ENCODE results near the gene TEX22.

TEX22 gene

DNA sequence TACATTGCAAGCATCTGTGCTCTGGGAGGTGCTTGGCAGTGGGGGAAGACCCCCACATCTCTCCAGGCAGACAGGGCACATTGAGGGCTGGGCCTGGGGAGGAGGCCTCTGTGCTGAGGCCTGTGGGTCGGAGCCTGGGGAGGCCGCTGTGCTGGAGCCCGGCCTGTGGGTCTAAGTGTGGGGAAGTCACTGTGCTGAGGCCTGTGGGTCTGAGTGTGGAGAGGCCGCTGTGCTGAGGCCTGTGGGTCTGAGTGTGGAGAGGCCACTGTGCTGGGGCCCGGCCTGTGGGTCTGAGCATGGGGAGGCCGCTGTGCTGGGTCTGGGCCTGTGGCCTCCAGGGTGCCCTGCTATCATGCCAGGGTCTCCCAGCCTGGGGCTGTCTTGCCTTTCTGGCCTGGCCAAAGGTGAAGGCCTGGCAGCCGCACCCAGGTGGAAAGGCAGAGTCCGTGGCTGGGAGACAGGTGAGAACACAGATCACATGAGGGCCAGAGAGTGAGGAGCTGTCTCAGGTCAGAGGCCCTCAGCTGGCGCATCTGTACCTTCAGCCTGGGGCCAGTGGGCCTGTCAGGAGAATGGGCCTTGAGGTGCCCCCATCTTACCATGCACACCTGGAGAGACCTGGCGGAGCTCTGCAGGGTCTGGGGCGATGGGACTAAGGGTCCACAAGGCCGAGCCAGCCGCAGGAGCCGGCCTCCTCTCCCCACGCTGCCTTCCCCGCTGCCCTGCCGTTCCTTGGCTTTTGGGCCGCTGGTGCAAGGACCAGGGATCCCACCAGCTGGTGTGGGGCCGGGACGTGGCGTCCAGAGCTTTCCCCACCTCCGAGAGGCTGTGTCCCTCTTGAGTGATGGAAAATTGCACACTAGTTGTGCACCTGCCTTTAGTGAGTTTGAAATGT is 57.7 kb downstream of the TEX22 start:
- TF ChIP-seq, protein P1, sequence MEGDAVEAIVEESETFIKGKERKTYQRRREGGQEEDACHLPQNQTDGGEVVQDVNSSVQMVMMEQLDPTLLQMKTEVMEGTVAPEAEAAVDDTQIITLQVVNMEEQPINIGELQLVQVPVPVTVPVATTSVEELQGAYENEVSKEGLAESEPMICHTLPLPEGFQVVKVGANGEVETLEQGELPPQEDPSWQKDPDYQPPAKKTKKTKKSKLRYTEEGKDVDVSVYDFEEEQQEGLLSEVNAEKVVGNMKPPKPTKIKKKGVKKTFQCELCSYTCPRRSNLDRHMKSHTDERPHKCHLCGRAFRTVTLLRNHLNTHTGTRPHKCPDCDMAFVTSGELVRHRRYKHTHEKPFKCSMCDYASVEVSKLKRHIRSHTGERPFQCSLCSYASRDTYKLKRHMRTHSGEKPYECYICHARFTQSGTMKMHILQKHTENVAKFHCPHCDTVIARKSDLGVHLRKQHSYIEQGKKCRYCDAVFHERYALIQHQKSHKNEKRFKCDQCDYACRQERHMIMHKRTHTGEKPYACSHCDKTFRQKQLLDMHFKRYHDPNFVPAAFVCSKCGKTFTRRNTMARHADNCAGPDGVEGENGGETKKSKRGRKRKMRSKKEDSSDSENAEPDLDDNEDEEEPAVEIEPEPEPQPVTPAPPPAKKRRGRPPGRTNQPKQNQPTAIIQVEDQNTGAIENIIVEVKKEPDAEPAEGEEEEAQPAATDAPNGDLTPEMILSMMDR (IDR thresholded peaks at IDR 0.05; ENCODE audit: control insufficient read depth, insufficient read depth, low read depth, low read length, missing control alignments) = no peak
- no peak for DNase-seq (ENCODE audit: low read depth)
- no peak overlapping the region for H3K4me3 ChIP-seq (ENCODE audit: control insufficient read depth, low read depth, low read length)

DNA sequence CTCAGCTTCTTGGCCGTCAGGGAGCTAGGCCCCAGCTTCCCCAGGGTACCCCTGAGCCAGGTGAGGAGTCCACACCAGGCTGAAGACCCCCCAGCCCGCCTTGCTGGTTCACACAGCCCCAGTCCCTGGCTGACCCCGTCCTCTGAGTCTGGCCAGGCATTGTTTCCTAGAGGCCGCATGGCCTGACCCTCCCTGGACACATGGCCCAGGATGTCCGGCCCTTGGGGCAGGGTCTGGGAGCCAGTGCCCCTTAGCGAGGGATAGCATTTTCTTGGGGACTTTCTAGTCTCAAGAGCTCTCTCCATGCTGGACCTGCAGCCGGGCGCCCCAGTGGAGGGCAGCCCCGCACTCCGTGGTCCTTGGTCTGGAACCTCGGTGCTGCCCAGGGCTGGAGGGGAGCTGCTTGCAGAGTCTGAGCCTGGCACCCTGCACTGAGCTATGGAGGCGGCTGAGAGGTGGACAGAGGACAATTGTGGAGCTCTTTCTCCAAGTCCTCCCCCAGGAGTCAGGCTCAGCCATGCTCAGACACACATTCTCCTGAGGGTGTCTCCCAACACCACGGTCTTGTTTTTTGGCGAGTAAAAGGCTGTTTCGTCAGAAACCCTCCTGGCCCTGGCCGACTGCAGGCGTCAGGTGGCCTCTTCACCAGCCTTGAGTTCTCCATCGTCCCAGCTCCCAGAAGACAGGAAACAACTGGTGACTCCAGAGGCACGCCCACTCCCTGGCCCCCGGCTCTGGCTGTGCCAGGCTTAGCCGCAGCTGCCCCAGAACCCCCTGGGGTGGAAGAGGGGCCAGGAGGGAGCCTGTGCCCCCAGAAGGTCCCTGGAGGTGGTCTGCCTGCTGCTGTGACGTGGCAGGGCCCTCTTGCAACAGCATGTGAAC is 58.6 kb downstream of the TEX22 start:
- DNase-seq (ENCODE audit: low read depth) = no peak
- H3K4me3 ChIP-seq (ENCODE audit: control insufficient read depth, low read depth, low read length) = no peak overlapping the region
- TF ChIP-seq, protein P1 (IDR thresholded peaks at IDR 0.05; ENCODE audit: control insufficient read depth, insufficient read depth, low read depth, low read length, missing control alignments) = no peak

DNA sequence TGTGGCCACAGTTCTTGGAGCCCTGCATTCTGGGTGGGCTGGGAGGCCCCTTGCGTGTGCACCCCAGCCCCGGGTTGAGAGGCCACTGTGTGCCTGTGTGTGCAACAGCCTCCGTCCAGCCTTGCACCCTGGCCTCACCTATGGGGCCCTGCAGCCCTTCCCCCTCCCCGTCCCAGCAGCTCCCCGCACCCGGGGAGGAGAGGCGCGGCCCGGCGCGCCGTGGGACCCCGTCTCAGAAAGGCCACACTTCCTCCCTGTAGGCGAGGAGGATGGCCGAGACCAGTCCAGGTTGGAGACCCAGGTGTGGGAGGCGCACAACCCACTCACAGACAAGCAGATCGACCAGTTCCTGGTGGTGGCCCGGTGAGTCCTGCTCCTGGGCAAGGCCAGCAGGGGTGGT is 59.7 kb downstream of the TEX22 start:
- DNase-seq (ENCODE audit: low read depth) = no peak
- TF ChIP-seq, protein P1 (IDR thresholded peaks at IDR 0.05; ENCODE audit: control insufficient read depth, insufficient read depth, low read depth, low read length, missing control alignments) = no peak

DNA sequence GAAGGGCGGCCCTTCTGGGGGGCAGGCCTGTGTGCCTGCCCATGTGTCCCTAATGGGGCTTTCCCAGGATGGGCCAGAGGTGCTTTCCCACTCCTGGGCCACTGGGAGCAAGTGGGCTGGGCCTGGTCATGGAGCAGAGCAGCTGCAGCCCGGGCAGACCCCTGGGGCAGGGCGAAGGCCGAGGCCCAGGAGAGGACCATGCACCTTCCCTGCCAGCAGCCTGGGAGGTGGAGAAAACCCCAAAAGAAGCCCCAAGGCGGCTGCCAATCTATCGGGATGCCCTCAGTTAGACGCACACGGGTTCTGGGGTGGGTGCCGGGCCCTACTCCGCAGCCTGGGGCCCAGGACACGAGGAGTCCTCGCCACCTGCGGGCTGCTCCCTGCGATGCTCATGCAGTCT is 60.2 kb downstream of the TEX22 start:
- TF ChIP-seq, protein P1 (IDR thresholded peaks at IDR 0.05; ENCODE audit: control insufficient read depth, insufficient read depth, low read depth, low read length, missing control alignments) = no peak
- DNase-seq (ENCODE audit: low read depth) = no peak
- no peak overlapping the region for H3K4me3 ChIP-seq (ENCODE audit: control insufficient read depth, low read depth, low read length)

More for the DNA sequence above, 59.7 kb downstream of the TEX22 start:
- H3K4me3 ChIP-seq (ENCODE audit: control insufficient read depth, low read depth, low read length) = no peak overlapping the region

DNA sequence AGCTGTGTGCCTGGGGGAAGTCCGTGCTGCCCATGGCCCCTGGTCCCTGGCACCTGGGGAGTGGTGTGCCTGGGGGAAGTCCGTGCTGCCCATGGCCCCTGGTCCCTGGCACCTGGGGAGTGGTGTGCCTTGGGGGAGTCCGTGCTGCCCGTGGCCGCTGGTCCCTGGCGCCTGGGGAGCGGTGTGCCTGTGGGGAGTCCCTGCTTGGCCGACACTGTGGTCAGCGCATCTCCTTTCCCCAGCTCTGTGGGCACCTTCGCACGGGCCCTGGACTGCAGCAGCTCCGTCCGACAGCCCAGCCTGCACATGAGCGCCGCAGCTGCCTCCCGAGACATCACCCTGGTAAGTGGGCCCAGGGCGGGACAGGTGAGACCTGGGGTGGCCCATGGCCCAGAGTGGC is 61.8 kb downstream of the TEX22 start:
- TF ChIP-seq, protein P1 (IDR thresholded peaks at IDR 0.05; ENCODE audit: control insufficient read depth, insufficient read depth, low read depth, low read length, missing control alignments) = no peak
- no peak overlapping the region for H3K4me3 ChIP-seq (ENCODE audit: control insufficient read depth, low read depth, low read length)
- no peak for DNase-seq (ENCODE audit: low read depth)

DNA sequence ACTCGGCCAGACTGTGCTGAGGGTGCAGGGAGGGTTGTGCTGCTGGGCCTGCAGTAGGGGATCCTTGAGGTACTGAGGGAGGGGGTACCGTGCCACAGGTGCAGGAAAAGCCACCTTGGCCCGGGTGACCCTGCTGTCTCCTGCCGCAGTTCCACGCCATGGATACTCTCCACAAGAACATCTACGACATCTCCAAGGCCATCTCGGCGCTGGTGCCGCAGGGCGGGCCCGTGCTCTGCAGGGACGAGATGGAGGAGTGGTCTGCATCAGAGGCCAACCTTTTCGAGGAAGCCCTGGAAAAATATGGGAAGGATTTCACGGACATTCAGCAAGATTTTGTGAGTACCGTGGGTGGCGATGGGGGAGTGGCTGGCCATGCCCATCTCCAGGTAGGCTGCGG is 62.3 kb downstream of the TEX22 start:
- H3K4me3 ChIP-seq (ENCODE audit: control insufficient read depth, low read depth, low read length) = no peak overlapping the region
- TF ChIP-seq, protein P1 (IDR thresholded peaks at IDR 0.05; ENCODE audit: control insufficient read depth, insufficient read depth, low read depth, low read length, missing control alignments) = no peak
- DNase-seq (ENCODE audit: low read depth) = no peak

Data from AG09309 (cell line).